Stimulated activated CD4-positive, alpha-beta T cell treated with anti-CD3 and anti-CD28 coated beads, TNF-alpha, amount 100 ng/mL, for 4 hours (primary cell): ENCODE measurements around the gene EDEM2.
"Not testable (repeated sequence)": the region's sequence is repeated elsewhere in the genome, so short reads cannot be mapped to it uniquely, and the experiment has no call there.

Source experiments
- DNase-seq, 3 experiments: peaks; one replicate each; pipeline ENCODE4 v3.0.0-alpha.2; 2020; ENCODE audit warnings: low read depth in 3 of 3

The EDEM2 gene, protein sequence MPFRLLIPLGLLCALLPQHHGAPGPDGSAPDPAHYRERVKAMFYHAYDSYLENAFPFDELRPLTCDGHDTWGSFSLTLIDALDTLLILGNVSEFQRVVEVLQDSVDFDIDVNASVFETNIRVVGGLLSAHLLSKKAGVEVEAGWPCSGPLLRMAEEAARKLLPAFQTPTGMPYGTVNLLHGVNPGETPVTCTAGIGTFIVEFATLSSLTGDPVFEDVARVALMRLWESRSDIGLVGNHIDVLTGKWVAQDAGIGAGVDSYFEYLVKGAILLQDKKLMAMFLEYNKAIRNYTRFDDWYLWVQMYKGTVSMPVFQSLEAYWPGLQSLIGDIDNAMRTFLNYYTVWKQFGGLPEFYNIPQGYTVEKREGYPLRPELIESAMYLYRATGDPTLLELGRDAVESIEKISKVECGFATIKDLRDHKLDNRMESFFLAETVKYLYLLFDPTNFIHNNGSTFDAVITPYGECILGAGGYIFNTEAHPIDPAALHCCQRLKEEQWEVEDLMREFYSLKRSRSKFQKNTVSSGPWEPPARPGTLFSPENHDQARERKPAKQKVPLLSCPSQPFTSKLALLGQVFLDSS

DNA sequence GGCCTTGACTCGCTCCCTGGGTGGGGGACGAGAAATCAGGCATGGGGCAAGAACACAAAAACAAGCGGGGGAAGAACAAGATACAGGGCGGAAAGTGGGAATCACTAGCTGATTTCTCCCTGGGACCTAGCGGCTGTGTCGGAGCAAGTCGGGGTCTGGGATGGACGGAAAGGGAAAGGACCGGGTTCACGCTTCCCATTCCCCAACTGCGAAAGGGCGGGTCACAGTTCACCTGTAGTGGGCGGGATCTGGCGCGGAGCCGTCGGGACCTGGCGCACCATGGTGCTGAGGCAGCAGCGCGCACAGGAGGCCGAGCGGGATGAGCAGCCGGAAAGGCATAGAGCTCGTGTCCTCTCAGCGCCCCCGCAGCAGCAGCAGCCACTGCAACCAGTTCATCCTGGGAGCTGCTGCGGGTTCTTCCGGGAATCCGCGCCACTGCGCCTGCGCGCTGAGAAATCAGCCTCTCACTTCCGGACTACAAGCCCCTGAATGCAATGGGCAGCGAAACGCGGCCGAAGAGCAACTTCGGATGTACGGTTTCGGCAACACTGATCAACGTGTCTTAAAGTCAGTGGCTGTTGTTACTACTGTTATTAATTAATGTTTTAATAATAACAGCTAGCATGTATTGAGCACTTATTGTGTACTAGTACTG lies at the start of gene EDEM2:
Gene EDEM2 (minus strand): TSS at position 417 of the 655 bp plus-strand sequence. CDS start 78 bp downstream, at position 339.
- DNase-seq: peak; percentile 85 to 90 (median 87)

DNA sequence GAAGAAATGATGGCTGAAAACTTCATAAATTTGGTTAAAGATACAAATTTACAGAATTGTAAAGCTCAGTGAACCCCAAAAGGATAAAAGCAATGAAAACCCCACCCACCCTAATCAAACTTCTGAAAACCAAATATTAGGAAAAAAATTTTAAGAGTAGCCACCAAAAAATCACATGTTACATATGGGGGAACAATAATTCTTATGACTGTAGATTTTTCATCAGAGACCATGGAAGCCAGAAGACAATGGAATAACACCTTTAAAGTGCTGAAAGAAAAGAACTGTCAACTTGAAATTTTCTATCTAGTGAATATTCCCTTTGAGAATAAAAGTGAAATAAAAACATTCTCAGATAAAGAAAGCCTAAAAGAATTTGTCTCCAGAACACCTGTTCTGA lies 49.2 kb upstream of the EDEM2 start:
- no peak for DNase-seq

DNA sequence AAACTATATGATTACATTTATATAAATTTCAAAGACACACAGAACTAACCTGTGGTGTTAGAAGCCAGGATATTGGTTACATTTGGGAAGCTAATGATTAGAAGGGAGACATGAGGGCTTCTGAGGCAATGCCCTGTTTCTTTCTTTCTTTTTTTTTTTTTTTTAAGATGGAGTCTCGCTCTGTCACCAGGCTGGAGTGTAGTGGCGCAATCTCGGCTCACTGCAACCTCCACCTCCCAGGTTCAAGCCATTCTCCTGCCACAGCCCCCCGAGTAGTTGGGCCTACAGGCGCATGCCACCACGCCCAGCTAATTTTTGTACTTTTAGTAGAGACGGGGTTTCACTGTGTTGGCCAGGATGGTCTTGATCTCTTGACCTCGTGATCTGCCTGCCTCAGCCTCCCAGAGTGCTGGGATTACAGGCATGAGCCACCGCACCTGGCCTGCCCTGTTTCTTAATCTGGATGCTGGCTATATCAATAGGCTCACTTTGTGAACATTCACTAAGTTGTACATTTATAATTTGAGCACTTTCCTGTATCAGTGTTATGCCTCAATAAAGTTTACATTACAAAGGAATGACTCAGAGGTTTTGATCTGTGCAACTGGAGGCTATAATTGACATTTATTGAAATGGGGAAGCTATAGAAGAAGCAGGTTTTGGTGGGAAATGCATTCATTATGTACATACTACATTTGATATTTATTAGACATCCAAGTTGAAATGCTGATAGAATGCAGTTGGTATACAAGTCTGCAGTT lies 46.1 kb upstream of the EDEM2 start:
- not testable (repeated sequence) for DNase-seq

DNA sequence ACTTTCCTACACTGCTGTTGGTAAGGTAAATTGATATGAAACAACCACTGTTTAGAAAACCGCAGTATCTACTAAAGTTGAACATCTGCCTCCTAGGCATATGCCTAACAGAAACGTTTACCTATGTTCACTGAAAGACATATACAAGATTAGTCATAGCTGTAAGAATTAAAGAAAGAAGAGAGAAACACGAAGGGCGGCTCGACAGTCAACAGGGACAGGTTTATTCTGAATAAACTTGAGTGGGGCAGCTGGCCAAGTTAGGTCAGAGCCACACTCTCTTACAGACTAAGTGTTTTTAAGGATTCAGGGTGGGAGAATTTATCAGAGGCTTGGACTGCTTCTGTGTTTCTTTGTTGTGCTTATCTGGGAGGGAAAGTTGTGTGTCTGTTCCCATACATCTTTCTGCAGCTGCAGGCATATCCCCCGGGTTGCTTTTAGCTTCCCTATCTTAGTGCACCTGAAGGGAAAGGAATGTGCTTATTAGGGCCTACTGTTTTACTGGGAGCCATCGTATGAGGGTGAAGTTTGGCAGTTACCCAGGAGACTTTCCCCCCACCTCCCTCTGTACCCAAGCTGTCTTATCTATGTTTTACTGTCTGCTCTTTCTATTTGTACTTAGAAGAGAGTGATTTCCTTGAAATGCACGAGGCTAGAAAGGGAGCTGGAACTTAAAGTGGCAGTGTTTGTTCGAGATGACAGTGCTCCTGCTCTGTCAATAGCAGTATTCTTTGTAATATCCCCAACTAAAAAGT lies 45.2 kb upstream of the EDEM2 start:
- DNase-seq: no peak

DNA sequence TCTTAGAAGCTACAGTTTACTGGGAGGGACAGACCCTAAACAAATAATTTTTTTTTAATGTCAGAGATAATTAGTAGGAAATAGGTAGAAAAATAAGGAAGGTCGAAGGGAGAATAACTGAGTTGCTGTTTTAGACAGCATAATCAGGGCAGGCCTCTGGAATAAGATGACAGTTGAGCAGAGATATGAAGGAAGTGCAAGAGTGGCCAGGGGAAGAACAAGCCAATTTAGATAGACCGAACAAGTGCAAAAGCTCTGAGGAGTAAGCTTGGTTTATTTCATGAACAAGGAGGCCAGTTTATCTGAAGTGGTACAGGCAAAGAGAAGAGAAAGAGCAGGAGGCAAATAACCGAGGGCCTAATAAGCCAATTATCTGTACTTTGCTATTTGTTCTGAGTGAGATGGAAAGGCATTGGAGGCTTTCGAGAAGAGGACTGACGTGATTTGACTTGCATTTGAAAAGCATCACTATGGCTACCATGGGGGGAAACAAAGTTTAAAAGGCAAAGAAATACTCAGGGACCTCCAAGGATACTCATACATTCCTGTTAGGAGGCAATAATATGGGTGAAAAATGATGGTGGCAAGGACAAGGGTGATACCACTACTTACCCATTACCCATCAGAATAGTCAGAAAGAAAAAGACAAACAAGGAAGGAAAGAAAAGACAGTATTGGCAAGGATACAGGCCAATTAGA lies 44.4 kb upstream of the EDEM2 start:
- DNase-seq: no peak

DNA sequence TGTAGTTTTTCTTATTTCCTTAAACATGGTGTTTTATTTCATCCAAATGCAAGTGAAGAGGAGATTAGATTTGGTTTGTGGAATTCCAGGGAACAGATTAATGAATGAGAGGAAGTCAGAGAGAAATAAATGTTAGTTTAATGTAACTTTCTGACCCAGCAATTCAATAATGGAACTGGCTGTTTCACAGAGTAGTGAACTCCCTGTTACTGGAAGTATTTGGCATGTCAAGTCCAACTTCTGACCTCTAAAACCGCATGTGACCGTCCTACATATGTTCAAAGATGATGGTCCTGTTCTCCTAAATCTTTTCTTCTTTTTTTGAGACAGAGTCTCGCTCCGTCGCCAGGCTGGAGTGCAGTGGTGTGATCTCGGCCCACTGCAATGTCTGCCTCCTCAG lies 43.4 kb upstream of the EDEM2 start:
- DNase-seq: no peak

DNA sequence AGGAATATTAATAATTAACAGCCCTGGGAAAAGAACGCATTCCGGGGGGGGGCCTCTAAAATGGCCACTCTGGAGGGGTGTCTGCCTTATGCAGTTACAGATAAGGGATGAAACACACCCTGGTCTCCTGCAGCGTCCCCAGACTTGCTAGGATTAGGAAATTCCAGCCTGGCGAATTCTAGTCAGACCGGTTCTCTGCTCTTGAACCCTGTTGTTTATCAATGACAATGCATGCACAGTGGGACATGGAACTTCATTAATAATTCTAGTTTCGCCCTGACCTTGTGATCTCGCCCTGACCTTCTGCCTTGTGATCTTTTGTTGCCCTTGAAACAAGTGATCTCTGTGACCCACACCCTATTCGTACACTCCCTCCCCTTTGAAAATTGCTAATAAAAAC lies 42.1 kb upstream of the EDEM2 start:
- DNase-seq: not testable (repeated sequence)

DNA sequence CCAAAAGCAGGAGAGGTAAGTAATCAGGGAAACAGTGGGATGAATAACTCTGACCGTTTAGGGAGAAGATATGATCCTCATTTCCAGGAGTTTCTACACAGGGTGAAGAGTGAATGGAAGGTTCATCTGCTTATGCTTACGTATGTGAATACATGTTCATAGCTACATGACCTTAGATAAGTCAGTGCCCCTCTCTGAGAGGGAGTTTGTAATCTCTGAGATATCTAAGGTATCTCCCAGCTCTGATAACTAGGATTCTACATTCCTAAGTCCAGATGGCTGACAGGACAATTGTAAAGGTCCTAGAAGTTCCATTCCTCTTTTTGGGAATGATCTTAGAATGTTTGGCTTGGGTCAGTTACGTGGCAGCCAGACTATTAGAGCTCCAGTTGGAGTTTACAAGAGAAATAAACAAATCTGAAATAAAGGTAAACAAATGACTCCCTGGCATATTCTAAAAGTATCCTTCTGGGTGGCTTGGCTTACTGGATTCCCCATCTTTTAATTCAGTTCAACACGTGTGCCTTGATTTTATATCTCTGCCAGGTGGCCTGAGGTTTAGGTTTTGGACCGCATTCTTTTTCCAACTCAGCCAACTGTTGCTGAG lies 40.6 kb upstream of the EDEM2 start:
- no peak for DNase-seq

DNA sequence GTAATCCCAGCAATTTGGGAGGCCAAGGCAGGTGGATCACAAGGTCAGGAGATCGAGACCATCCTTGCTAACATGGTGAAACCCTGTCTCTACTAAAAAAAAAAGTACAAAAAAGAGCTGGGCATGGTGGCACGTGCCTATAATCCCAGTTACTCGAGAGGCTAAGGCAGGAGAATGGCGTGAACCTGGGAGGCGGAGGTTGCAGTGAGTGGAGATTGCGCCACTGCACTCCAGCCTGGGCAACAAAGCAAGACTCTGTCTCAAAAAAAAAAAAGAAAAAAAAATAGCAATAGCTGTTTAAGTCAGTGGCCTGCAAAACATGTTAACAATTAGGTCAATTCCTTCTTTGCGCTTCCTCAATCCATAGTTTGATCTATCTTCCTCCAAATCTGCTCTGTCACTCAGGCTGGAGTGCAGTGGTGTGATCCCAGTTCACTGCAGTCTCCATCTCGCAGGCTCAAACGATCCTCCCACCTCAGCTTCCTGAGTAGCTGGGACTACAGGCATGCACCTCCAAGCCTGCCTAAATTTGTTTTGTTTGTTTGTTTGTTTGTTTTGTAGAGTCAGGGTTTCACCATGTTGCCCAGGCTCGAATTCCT lies 39.7 kb upstream of the EDEM2 start:
- not testable (repeated sequence) for DNase-seq

DNA sequence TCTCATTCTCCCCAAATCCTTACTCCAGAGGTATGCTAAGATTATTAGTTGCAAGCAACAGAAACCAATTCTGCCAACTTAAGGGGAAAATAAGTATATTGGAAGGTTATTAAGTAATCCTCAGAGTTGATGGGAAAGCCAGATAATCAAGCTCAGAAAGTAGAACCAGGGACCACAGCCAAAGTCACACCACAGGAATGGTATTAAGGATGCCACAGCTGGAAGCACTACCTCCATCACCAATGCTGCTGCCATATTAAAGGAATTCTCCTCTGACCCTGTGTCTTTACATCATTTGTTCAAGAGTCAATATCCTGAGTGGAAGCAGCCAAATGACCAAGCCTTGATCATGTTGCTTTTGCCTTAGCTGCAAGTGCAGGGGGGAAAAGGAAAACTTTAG lies 34.6 kb upstream of the EDEM2 start:
- no peak for DNase-seq

DNA sequence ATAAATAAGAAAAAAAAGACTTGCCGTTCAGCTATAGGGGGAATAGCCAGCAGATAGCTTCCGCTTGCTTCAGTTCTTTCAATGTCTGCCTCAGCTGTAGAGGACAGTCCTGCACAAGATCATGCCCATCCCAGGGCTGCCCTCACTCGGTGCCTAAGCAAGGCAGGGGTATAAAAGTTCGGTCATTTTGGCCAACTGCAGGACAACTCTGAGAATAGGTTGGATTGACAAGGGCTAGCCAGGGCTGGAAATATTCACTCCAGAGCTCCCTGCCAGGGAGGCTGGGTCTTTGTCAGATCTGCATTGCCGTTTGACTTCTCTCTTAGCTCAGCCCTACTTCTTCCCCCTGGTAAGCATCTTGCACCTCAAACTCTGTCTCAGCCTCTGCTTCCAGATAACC lies 33.1 kb upstream of the EDEM2 start:
- DNase-seq: no peak

DNA sequence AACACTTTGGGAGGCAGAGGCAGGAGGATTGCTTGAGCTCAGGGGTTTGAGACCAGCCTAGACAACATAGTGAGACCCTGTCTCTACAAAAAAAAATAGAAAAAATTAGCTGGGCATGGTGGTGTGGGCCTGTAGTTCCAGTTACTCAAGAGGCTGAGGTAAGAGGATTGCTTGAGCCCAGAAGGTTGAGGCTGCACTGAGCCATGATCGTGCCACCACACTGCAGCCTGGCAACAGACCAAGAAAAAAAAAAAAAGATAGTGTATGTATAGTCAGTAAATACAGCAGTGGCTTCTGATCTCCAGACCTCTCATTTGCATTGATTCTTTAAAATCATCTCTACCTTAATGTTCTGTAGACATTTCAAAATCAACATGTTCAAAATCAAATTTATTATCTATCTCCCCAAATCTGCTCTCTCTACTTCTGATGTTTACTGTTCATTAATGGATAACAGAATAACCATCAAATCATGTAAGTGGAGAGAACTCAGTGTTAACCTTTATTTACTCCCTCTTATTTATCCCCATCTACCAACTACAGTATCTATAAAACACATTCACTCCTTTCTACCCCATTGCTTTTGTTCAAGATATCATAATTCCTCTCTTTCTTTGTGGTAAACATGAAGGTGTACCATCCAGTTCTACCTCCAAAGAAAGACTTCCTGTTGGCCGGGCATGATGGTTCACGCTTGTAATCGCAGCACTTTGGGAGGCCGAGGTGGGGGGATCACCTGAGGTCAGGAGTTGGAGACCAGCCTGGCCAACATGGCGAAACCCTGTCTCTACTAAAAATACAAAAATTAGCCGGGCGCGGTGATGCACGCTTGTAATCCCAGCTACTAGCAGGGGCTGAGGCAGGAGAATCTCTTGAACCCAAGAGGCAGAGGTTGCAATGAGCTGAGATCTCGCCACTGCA lies 32.4 kb upstream of the EDEM2 start:
- no peak for DNase-seq

DNA sequence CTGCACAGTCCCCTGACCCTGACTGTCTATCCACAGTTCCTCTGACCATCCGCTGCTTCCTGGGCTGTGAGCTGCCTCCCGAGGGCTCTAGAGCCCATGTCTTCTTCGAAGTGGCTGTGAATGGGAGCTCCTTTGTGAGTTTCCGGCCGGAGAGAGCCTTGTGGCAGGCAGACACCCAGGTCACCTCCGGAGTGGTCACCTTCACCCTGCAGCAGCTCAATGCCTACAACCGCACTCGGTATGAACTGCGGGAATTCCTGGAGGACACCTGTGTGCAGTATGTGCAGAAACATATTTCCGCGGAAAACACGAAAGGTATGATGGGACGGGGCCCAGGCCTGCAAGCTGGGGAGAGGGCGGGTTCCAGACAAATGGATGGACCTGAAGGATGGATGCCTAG lies 29.0 kb upstream of the EDEM2 start:
- no peak for DNase-seq

DNA sequence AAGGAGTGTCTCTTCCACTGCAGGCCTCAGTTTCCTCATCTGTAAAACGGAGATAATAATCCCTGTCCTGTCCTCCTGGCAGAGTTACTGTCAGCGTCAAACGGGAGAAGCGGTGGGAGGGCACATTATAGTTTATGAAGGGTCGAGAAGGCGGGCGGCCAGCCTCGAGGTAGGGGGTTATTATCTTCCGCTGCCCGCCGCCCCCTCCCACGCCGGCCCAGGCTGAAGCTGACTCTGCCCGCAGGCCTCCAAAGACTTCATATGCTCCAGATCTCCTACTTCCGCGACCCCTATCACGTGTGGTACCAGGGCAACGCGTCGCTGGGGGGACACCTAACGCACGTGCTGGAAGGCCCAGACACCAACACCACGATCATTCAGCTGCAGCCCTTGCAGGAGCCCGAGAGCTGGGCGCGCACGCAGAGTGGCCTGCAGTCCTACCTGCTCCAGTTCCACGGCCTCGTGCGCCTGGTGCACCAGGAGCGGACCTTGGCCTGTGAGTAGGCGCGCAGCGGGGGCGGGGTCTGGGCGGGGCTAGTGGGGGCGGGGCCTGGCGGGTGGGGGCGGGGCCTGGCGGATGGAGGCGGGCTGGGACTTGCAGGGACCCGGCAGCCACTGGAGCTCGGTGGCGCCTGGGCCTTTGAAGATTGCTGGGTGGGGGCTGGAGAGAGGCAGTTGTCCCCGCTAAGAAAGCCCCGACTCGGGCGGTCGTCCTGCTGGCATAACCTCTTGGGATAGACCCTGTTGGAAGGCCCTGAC lies 27.5 kb upstream of the EDEM2 start:
- DNase-seq: no peak

DNA sequence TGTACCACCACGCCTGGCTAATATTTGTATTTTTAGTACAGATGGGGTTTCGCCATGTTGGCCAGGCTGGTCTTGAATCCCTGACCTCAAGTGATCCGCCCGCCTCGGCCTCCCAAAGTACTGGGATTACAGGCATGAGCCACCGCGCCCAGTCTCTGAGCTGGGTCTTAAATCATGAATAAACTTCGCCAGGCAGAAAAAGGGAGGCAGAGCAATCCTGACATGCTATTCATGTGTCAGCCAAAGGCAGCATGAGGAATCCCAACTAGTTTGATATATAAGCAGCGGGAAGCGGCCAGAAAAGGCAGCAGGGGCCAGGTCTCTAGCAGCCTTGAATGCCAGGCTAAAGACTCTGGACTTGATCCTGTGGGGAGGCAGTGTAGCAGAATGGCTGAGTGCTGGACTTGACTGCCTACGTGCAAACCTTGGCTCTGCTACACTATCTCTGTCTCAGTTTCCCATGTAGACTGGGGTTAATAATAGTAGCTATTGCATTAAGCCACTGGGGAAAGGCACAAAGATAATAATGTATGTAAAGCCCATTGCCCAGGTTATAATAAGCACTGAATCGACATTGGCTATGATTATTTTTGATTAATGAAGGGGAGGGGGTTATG lies 26.5 kb upstream of the EDEM2 start:
- DNase-seq: no peak

DNA sequence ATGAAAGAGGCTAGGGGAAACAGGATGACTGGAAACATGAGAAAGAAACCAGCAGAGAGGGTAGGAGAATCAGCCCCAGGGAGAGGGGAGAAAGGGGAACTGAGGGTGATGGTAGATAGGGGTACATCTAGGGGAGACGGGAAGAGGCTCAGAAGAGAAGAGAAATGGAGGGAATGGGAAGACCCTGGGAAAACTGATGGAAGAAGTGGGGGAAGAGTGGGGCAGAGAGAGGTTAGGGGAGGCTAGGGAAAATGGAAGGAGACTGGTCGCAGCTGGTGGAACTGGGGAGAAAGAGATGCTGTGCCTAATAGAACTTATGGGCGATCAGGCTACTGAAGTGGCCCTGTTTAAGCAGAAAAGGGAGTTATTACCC lies 25.3 kb upstream of the EDEM2 start:
- no peak for DNase-seq

DNA sequence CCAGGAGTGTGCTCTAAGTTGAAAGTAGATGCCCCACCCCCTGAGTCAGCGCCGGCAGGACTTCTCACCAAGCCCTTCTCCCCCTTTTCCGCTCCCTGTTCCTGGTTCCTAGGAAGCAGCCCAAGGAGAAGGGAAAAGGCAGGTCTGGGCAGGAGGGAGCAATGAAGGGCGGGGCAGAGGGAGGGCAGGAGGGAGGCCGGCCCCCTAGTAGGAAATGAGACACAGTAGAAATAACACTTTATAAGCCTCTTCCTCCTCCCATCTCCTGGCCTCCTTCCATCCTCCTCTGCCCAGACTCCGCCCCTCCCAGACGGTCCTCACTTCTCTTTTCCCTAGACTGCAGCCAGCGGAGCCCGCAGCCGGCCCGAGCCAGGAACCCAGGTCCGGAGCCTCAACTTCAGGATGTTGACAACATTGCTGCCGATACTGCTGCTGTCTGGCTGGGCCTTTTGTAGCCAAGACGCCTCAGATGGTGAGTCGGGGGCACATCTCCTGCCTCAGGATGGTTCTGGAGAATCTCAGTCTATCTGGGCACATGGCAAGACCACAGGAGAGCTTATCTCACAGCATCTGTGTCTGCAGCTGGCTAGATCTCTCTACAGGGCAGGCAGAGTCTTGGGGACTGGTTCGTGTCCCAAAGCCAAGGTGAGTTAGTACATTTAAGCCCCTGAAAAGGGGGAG lies 24.8 kb upstream of the EDEM2 start, which contains the start of gene PROCR:
Gene PROCR (plus strand): TSS at position 320 of the 681 bp plus-strand sequence. CDS start 83 bp downstream, at position 403.
- DNase-seq: no peak
